Measurements from ENCODE around the gene ZSWIM8.
A peak's percentile ranks its signal among the peaks of the same experiment; 100 is the strongest.
"Not testable (repeated sequence)": the region's sequence is repeated elsewhere in the genome, so short reads cannot be mapped to it uniquely, and the experiment has no call there.

ZSWIM8 gene, protein sequence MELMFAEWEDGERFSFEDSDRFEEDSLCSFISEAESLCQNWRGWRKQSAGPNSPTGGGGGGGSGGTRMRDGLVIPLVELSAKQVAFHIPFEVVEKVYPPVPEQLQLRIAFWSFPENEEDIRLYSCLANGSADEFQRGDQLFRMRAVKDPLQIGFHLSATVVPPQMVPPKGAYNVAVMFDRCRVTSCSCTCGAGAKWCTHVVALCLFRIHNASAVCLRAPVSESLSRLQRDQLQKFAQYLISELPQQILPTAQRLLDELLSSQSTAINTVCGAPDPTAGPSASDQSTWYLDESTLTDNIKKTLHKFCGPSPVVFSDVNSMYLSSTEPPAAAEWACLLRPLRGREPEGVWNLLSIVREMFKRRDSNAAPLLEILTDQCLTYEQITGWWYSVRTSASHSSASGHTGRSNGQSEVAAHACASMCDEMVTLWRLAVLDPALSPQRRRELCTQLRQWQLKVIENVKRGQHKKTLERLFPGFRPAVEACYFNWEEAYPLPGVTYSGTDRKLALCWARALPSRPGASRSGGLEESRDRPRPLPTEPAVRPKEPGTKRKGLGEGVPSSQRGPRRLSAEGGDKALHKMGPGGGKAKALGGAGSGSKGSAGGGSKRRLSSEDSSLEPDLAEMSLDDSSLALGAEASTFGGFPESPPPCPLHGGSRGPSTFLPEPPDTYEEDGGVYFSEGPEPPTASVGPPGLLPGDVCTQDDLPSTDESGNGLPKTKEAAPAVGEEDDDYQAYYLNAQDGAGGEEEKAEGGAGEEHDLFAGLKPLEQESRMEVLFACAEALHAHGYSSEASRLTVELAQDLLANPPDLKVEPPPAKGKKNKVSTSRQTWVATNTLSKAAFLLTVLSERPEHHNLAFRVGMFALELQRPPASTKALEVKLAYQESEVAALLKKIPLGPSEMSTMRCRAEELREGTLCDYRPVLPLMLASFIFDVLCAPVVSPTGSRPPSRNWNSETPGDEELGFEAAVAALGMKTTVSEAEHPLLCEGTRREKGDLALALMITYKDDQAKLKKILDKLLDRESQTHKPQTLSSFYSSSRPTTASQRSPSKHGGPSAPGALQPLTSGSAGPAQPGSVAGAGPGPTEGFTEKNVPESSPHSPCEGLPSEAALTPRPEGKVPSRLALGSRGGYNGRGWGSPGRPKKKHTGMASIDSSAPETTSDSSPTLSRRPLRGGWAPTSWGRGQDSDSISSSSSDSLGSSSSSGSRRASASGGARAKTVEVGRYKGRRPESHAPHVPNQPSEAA (N-terminal part only)

DNA sequence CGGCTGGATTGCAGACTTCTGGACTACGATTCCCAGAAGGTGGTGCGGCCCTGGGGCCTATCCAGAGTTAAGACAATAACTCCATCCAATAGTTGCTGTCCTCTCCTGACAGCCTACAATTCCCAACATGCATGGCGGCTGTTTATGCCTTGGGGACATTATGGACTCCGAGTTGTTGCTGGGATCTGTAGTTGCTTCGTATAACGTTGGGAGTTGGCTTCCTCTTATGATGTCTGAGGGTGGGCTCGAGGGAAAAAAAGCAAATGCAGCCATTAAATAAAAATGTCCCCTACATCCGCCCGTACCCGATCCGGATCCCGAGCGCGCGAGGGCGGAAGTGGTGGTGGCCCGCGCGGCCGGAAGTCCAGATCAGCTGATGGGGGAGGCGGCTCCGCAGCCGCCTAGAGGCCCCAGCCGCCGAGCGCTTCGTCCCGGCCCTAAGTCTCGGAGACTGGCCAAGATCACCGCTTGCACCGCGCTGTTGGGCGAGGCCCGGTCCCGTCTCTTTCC lies at the start of gene ZSWIM8:
ZSWIM8 (plus strand) TSS at position 396 of the 510 bp plus-strand sequence. CDS start 273 bp downstream, outside the sequence.
- peak; percentile 89 for DNase-seq

DNA sequence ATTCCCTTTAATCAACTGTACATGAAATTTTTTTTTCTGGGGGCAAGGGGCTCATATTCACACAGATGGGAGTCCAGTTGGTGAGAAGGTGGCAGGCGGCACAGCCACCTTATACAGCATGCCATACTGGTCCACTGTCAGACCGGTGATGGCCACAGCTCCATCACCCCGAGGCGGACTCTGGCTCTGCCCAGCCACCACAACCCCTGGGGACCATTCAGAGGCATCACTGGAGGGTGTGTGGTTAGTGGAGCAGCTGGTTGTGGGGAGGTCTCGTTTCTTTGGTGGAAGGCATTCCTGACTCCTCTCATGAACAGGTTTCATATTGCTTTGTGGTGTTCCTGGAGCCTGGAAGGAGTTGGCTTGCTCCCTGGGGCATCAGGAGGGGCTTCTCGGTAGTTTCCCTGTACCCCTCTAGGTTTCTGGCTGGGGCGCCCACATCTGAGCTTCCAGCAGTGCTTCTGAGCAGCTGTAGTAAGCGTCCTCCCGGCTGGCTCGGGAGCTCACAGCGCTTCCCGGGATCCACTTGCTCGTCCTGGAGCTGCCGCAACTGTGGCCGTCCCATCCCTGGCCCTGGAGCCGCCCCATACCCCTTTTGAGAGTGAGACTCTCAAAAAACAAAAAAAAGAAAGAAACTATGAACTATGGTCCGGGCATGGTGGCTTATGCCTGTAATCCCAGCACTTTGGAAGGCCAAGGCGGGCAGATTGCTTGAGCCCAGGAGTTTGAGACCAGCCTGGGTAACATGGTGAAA lies 44.7 kb upstream of the ZSWIM8 start:
- not testable (repeated sequence) for DNase-seq

DNA sequence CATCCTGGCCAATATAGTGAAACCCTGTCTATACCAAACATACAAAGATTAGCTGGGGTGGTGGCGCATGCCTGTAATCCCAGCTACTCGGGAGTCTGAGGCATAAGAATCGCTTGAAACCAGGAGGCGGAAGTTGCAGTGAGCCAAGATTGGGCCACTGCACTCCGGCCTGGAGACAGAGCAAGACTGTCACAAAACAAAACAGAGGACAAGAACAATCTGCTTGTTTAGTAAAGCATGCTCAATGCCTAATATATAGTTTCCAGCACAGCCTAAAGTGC lies 43.0 kb upstream of the ZSWIM8 start:
- no peak for DNase-seq

DNA sequence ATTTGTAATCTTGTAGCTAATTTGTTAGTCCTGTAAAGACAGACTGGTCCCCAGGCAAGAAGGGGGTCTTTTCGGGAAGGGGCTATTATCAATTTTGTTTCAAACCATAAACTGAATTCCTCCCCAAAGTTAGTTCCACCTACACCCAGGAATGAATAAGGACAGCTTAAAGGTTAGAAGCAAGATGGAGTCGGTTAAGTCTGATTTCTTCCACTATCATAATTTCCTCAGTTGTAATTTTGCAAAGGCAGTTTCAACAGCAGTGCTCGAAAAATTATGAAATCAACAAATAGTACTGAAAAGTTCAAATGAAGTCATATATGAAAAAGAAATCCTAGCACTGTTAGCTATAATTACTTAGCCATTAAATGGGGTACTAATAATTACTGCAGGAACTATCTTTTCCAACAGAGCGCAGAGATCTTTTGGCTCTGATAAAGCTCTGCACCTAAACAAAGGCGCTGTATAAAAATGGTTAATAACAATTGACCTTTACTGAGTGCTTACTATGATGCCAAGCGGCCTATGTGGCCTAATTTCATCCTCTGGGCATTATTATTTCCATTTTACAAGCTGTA lies 42.0 kb upstream of the ZSWIM8 start:
- no peak for DNase-seq

DNA sequence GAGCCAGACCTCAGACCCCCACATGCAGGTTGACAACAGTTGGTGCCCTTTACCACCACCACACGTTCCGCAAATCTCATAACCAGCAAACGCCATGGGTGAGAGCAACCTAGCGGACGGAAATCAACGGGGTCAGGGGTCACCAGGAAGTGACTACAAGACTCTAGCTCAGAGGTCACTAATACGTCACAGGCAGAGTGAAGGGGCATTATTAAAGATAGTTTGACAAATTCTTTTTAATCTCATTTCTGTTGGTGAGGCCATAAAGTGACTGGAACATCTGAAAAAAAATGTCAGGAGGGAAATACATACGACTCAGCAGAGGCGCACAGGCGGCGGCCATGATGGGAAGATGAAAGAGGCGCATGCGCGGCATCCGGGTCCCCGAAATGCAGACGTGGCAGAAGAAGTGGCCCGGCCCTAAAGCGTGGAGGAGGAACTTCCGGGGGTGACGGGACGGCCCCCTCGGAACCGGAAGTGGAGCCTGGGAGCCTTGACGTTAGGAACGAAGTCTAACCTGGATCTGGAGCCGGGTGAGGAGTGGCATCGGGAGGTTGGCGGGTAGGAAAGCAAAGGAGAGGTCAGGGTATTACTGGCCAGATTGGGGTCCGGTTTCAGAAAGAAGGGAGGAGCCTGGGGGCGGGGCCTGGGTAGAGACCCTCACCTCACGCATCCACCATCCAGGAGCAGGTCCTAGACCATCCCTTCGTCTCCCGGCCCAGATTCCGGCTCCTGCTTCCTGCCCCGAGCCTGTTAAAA lies 41.3 kb upstream of the ZSWIM8 start, which contains the start of gene SEC24C:
SEC24C (plus strand) TSS at position 468 of the 759 bp plus-strand sequence. CDS start 2,461 bp downstream, outside the sequence.
- peak; percentile 88 for DNase-seq

DNA sequence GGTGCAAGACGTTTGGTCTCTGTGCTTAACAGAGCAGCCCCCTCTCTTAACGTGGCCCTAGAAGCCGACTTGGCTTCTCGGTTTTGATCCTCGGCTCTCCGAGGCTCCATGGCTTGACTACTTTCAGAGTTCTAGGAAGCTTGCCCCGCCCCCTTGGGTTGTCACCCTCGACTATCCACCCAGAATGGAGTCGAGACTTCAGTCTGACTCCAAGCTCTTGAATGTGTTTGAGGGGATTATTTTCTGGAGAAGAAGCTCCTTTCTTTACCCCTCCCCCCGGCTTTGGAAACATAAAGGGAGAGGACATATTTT lies 40.8 kb upstream of the ZSWIM8 start:
- peak; percentile 30 for DNase-seq

DNA sequence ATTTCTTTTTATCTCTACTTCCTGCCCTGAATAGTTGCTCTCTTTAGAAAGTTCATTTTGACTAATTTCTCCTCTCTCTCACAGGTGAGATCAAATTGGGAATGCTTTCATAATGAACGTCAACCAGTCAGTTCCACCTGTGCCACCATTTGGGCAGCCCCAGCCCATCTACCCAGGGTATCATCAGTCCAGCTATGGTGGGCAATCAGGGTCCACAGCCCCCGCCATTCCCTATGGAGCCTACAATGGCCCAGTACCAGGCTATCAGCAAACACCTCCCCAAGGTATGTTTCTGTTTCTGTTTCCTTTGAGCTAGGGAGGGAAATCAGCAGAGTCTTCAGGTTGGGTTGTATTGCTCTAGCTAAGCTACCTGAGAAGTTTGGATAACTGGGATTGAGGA lies 38.7 kb upstream of the ZSWIM8 start:
- no peak for DNase-seq

DNA sequence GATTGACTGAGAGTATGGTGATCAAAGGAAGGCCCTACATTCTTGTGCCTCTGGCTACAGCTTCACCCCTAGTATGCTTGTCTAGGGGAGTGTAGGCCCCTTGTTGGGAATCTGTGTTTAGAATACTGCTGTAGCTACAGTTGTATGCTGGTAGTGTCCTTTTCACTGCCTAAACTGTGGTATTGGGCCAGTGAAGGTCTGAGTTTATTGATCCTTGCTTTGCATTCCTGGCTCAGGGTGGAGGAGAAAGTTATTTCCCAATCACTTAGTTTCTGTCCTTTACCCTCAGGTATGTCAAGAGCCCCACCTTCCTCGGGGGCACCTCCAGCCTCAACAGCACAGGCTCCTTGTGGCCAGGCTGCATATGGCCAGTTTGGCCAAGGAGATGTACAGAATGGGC lies 34.6 kb upstream of the ZSWIM8 start:
- DNase-seq = no peak

DNA sequence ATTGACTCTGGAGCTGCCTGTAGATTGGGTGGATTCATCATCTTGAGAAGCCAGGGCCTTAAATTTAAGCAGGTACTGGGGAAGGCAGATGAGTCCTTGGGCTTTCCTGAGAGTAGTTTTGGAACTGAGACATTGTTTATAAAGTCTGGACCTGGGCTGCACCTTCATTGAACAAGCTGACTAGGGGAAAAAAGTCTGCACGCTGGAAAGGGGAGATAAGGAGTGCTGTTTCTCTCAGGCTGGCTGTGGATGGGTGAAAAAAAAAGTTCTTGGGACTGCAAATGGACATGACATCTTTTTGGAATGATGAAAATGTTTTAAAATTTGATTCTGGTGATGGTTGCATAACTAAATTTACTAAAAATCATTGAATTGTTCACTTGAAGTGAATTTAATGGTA lies 29.2 kb upstream of the ZSWIM8 start:
- no peak for DNase-seq

DNA sequence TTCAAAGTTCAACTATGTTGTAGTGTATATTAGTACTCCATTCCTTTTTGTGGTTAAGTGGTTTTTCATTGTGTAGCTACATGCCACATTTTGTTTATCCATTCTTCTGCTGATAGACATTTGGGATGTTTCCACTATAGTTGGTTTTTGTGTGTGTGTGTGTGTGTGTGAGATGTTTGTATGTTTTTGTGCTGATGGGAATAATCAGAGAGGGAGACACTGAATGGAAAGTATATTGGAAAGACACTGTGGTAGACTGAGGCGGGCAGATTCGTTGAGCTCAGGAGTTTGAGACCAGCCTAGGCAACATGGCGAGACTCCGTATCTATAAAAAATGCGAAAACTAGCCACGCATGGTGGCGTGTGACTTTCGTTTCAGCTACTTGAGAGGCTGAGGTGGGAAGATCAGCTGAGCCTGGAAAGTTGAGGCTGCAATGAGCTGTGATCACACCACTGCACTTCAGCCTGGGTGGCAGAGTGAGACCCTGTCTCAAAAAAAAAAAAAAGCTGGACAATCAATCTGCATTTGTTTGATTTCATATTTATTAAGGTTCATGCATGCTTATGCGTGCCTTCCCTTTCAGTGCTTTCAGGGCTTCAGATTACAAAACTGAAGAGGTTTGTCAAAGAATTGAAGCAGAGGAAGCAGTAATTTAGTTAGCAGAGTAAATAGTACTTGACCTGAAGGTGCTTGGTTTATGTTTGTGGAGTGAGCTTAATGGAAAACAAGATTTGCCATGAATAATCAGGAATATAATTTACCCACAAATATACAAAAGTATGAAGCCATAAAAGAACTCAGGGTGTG lies 26.5 kb upstream of the ZSWIM8 start:
- no peak for DNase-seq

DNA sequence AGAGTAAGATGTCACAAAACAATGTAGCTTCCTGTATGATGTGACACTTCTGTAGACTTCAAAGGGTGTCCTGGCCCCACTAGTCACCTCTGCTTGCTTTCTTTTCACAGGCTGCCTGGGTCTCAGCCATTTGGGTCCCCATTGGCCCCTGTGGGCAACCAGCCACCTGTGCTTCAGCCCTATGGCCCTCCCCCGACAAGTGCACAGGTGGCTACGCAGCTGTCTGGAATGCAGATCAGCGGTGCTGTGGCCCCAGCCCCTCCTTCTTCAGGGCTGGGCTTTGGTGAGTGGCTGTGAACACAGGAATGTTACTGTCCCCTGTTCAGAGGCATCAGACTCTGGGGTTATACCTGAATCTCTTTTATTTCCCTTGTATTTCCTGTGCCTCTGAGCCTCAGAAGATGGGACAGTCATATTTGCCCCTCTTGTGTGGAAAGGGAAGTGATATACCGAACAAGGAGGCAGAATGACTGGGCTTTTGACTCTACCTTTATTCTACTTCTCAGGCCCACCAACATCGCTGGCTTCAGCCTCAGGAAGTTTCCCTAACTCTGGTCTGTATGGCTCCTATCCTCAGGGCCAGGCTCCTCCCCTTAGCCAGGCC lies 25.8 kb upstream of the ZSWIM8 start:
- no peak for DNase-seq

DNA sequence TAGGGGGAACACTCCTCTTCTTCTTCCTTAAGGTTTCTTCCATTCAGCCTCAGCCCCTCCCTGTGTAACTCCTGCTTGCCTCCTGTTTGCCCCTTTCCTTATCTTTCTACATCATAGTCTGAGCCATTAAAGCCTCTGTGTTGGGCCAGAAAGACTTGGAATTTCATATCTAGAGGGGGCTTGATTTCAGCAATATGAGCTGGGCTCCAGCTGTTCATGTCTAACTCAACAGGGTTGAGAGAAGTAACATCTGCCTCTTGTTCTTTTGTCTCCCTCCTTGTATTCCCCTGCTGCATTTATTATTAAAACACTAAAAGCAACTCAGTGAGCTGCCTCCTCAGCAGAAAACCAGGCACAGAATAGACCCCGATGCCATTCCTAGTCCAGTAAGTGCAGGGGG lies 23.6 kb upstream of the ZSWIM8 start:
- DNase-seq = no peak

DNA sequence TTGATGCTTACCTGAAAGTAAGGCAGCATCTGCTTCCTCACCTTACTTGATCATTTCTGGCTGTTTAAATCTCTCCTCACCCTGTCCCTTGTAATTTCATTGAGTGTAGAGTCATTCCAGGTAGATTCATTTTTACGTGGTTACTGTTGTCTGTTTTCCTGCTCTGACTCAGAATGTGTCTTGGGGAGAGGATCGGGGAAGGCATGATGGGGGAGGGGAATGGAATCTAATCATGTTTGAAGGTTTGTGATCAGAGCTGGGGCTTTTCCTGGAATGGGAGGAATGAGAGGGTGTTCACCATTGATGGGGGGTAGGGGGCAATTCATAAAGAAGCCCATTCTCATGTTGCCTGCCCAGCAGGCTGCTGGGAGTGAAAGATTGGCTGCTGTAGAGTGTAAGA lies 22.5 kb upstream of the ZSWIM8 start:
- DNase-seq = no peak

DNA sequence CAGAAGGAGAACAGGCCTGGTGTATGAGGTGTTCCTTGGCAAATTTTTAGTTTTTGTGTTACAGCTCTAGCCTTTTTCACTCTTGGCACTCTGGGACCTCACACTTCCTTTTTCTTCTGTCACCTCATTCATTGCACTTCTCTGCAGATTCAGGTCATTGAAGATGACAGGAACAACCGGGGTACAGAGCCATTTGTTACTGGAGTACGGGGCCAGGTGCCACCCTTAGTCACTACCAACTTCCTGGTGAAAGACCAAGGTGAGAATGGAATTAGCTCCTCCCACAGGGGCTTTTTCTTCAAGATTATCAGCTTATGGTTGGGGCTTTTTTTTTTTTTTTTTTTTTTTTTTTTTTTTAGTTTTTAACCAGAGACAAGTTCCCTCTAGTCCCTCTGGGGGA lies 22.1 kb upstream of the ZSWIM8 start:
- DNase-seq = no peak

DNA sequence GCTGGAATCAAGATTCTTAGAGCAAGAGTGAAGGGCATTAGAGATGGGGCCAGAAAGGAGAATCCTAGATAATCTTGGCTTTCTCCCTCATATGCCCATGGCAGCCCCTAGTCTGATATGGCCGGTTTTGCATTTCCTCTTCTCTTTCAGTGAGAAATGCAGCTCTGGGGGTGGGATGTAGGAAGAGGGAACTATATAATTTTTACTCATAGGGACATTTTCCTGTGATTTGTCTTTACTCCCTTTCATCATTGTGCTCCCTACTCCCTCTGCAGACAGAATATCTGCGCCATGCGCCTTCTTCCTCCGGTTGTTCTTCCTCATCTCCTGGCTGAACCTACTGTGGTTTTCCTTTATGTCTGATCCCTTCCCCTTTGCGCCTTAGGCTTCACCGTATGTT lies 20.3 kb upstream of the ZSWIM8 start:
- no peak for DNase-seq

DNA sequence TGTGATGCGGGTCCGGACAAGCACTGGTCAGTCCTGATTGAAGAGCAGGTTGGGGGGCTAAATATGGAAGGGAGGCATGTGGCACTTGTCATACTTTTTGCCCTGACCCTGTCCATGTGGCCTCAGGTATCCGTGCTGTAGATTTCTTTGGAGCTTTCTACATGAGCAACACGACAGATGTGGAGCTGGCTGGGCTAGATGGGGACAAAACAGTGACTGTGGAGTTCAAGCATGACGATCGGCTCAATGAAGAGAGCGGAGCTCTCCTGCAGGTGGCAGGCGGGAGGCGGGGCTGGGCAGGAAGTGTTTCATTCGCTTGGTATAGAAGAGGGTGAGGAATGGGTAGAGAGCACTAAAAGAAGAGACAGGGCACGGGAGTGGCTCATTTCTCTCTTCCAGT lies 16.5 kb upstream of the ZSWIM8 start:
- no peak for DNase-seq

DNA sequence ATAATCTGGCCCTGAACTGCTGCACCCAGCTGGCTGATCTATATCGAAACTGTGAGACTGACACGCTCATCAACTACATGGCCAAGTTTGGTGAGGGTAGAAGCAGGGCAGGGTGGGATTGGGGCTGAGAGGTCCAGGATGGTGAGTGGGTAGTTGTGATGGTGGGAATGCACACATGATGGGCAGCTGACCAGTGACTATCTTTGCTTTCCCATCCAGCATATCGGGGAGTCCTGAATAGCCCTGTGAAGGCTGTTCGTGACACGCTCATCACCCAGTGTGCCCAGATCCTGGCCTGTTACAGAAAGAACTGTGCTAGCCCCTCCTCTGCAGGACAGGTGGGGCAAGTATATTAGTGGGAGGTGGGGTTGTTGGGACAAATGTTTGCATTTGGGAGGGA lies 16.0 kb upstream of the ZSWIM8 start:
- no peak for DNase-seq

DNA sequence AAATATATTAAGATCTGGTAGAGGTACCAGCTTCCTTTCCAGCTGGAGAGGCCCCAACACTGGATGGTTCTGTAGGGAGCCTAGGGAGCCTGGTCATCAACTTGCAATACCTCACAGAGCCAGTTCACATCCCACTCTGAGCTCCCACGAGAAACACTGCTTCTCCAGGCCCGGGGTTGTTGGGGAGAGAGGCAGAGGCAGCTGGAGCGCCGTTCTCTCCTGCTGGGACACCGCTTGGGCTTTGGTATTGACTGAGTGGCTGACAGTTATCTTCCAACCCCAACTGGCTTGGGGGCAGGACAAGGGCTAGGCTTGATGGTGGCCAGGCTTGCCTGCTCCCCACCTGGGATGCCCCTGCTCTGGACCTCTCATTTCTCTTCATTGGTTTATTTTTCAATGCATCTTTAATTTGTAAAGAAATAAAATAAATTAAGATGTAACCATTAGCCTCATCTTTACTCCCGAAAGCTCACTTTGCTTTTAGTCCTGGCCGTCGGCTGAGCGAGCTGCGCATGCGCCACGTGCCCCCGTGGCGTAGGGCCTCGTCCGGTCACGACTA lies 13.6 kb upstream of the ZSWIM8 start:
- DNase-seq = no peak

DNA sequence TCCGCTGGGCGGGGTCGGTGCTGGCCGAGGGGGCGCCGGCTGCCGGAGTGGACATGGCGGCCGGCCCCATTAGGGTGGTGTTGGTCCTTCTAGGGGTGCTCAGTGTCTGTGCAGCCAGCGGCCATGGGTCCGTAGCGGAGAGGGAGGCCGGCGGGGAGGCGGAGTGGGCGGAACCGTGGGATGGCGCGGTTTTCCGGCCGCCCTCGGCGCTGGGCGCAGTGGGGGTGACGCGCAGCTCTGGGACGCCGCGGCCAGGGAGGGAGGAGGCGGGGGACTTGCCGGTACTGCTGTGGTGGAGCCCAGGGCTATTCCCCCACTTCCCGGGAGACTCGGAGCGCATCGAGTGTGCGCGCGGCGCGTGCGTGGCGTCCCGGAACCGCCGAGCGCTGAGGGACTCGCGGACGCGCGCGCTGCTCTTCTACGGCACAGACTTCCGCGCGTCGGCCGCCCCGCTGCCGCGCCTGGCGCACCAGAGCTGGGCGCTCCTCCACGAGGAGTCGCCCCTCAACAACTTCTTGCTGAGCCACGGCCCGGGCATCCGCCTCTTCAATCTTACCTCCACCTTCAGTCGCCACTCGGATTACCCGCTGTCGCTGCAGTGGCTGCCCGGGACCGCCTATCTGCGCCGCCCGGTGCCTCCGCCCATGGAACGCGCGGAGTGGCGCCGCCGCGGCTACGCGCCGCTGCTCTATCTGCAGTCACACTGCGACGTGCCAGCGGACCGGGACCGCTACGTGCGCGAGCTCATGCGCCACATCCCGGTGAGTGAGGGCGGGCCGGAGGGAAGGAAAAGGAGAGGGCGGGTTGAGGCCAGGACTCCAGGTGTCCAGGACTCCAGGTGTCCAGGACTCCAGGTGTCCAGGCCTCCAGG lies 12.9 kb upstream of the ZSWIM8 start:
- DNase-seq = peak; percentile 80
